ENCODE measurements around the gene ASB18.

Gene ASB18

DNA sequence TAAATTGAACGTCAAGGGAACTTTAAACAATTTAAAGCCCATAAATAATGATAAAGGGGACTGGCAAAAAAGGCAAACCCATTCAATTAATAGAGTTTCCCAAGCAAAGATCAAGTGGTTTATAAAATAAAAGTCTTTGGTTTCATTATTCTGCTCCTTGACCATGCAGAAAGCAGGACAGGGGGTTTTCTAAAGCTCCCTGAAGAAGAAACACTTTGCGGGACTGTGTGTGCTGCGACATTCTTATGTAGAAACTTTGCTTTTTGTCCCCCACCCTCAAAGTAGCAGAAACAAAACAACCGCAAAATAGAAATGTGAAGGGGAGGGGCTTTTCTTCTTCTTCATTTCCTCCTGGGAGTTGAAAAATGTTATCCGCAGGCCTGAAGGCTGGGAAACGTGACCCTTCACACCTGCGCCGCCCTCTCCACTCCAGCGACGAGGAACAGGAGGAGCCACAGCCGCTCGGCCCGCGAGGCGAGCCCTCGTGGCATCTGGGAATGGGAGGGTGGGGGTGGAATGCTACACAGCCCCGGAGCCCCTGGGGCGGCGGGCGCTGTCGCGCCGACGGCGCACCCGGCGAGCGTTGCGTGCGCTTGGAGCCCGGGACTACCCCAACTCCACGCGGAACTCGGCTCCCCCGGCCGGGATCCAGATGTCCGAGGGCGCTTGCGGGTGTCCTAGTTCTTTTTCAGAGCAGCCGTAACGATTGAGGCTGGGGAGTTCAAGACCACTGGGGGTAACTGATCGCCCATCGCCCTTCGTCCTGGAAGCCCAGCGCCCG is 91.8 kb downstream of the ASB18 start:
- no peak for DNase-seq

DNA sequence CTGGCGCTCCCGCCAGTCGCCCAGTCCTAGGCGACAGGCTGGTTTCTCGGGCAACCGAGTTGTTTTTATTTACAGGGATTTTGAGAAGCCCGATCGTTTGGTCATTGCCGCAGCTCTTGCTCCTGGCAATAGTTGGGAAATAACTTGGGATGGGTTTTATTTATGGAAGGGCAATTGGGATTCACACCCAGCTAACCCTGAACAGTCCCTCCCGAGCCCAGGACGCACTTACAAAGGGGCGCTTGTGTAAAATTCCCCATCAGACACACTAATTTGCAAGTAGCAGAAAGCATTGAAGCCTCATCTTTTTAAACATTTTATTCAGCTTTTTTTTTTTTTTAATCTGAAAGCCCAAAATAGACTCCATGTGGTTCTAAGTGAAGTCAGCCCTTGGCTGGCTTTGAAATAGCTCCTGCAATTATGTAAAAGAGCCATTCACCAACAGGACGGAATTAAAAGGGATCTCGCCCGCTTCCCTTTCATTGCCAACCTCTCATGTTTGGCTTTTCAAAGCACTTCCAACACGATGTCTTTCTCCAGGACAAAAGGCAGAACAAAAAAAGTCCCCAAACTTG is 92.4 kb downstream of the ASB18 start:
- DNase-seq, result no peak

DNA sequence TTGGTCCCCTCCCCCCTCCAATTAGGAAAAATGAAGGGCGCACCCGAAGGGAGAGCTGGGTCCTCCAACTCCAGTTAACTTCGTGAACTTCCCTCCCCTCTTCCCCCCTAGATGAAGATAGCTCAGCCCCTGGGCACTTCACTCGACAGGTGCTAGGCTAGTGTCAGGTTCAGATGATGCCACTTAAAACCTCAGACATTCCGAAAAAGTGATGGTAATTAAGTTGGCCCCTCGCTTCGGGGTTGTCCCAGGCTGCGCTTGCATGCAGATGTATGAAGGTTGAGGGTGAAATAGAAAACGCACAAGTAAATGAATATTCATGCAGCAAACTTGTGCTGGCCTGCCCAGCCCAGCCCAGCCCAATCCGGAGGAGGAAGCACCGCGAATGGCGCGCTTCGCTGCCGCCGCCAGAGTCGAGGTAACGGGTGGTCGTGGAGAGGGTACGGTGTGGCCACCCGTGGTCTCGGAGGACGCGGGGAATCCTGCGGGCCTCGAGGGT is 93.0 kb downstream of the ASB18 start:
- no peak for DNase-seq

DNA sequence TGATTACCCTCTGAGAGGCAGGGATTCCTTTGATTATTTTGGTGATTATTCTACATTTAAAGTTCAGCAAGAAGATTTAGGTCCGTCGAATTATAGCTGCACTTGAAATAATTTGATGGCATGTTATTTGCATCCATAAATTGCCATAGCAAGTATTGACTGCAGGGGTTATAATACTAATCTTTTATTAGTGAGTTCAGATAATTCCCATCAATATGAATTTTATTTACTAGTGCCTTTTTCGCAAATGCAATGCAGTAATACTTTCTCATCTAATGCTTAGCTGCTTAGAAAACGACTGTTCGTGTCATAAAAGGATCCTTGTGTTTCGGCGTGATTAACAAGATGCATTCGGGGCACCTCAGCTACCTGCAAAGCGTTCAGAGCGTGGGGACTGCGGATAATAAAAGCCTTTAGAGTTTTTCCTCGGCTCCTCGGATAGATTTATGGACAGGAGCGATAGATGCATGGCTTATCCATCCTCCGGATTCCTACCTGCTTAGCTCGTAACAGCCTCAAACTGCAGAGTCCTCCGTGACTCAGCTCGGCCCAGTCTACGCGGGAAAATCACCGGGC is 93.5 kb downstream of the ASB18 start:
- no peak for DNase-seq

DNA sequence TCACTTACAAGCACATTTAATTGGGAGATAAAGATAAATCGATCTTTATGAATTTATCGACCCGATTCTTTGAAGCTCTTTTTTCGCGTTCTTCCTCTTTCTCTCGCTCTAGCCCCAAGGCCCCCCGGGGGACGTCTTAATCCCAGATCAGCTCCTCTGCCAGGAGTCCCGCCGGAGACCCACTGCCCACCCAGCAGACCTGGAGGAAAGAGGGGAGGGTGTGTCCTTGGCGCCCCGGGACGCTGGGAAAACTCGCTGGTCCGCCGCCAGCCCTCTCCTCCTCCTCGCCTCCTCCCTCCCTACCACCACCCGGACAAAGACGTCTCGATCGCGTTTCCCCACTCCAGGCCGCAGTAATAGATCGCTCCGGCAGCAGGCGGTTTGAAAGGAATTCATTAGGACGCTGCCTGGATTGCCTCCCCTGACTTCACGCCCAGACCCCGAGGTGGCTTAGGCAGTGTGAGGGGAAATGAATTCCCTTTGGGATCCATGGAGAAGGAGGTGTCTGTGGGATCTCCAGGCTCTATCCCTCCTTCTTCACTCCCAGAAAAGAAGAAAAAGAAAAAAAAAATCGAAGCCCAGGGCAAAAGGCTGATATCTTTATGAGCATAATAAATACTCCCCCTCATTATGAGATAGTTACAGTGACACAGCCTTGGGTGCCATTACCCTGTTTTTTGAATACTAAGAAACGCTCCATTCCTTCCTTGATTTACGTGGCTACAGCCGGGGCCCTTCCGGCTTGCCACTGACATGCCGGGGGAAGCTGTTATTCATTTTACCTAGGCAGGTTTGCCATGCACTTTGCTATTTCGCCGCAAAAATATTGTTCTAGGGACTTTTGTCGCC is 94.2 kb downstream of the ASB18 start:
- no peak for DNase-seq

DNA sequence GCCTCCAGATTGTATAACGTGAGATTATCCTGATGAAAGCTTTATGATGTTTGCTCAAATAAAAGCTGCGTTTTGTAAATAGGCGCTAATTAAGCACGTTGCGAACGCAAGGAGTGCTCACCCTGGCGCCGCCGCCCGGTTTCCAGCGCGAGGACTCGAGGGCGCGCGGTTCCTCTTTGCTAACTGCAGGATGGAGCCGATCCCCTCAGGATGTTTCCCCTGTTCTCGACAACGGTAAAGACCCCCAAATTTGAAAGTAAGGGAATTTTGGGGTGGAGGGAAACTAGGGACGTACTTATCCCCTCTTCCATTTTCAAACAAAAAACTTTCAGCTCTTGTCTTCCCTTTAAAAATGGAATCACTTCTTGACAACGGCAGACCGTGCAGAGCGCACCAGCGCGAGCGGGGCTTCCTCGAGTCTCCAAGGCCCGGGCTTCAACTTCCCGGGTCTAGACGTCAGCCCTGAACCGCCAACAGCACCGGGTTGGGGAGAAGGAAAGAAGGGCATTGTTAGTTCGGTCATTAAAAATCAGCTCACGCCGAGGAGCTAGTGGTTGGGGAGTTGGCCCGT is 95.0 kb downstream of the ASB18 start:
- DNase-seq, result no peak

DNA sequence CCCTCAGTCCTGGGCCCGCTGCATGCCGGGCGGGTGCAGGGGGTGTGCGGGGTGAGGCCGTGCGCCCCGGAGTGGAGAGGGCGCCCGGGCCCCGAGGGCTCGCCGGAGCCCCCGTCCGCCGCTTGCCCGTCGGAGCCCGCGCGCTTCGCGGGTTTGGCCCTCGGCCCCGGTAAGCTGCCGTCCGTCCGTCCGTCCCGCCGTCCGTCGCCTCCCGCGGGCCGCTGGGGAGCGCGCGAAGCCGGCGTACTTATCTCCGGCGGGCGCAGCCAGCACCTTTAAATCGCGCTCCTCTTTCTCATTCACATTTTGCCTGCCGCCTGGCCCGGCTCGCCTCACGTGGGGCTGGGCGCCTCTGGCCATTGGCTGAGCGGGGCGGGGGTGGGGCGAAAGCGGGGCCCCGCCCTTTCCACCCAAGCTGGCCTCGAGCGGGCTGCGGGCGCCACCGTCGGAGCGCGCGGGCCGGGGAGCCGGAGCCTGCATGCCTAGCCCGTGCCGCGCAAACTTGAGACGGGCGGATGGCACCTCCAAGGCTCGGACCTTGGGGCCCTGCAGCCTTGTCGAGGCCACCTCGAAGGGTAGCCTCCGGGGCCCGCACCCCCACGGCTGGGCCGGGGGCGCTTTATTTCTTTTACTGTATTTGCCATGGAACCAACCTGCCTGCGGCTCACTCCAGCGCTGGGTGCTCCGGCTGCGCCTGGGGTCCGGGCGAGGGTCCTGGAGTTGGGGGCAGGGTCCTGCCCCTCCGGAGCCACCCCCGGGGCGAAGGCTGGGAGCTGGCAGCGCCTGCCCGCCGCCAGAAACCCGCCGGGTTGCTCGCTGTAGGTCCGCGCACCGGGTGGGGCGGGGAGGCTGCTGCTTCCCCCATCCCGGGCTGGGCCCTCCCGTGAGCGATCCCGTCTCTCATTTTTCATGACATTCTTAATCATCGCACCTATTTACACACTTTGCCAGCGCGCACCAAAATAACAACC is 95.8 kb downstream of the ASB18 start, which contains the start of gene GBX2:
Gene GBX2, minus strand, starts transcription at position 277 of the 971 bp plus-strand sequence. CDS start 415 bp downstream, outside the sequence.
- DNase-seq, result no peak

DNA sequence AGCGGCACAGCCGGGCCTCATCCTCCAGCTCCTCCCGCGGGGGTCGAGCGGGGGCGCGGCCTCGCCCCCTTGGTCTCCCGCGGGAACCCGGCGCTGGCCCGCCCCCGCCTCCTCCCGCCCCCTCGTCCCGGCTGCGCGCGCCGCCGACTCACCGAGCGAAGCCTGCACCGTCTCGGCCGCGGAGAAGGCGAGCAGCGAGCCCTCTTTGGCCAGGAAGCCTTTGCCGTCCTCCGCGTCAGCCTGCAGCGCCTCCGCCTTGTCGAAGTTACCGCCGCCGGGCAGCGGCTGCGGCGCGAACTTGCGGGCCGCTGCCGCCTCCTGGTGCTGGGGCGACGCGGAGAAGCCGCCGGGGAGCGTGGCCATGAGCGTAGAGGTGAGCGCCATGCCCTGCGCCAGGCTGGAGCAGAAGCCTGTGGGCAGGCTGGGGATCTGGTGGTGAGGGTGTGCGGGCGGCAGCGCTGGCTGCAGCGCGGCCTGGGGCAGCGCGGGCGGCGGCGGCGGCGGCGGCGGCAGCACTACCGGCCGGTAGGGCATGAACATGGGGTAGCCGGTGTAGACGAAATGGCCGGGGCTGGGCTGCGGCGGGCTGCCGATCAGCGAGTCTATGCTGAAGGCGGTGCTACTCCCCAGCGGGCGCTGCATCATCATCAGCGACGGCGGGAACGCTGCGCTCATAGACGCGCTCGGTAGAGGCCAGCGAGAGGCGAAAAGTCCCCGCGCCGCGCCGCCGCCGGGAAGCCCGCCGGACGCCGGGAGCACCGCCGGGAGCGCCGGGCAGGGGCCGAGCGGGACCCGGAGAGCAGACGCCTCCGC is 96.7 kb downstream of the ASB18 start:
- no peak for DNase-seq

DNA sequence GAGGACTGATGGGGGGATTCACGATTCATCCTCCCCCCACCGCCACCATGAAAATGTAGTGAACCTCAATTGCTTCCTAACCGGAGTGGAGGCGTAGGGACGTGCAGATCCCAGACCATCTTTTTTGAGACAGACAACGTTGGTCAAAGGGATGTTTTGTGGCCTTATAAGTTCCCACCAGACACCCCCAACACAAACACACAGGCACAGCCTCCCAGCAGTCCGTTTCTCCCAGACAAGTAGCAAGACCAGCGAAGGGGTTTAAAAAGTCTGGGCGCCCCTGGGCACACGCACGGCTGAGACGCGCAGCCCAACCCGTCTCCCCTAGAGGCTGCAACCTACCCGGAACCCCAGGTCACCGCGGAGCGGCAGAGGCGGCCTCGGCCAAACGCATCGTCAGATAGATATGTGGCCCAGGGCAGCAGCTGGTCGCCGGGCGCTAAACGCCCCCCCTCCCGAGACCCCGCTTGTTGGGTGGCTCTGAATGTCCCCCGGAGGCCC is 97.4 kb downstream of the ASB18 start:
- DNase-seq, result no peak

DNA sequence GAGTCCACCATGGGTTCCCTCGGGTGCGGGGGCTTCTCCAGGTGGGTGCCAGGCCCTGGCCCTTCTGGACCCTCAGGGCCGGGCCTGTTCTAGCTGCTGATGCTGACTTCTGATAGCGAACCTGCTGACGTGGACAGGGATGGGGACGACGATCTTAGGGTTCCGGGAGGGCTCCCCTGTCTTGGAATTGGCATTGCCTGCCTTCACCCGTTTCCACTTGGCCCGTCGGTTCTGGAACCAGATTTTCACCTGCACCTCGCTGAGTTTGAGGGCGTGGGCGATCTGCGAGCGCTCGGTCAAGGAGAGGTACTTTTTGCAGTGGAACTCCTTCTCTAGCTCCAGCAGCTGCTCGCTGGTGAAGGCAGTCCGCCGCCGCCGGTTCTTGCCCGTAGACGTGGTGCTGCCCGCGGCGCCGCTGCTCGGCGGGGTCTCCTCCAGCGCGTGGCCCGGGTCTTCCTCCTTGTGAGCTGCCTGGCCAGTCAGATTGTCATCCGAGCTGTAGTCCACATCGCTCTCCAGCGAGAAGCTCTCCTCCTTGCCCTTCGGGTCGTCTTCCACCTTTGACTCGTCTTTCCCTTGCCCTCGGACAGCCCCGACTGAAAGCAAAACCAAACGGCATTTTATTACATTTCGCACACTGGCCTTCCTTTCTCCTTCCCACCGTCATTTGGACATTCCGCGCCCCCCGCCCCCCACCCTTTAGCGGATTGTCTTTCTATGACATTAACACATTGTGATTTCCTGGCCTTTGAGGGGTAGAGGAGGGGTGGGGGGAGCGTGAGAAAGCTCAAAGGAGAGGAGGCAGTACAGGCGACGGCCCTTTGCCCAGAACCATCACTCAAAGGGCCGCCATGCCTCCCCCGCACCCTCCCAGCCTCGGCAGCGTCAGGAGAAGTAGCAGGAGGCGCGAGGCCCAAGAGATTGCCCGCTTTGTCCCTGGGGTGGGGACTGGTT is 98.1 kb downstream of the ASB18 start:
- no peak for DNase-seq

DNA sequence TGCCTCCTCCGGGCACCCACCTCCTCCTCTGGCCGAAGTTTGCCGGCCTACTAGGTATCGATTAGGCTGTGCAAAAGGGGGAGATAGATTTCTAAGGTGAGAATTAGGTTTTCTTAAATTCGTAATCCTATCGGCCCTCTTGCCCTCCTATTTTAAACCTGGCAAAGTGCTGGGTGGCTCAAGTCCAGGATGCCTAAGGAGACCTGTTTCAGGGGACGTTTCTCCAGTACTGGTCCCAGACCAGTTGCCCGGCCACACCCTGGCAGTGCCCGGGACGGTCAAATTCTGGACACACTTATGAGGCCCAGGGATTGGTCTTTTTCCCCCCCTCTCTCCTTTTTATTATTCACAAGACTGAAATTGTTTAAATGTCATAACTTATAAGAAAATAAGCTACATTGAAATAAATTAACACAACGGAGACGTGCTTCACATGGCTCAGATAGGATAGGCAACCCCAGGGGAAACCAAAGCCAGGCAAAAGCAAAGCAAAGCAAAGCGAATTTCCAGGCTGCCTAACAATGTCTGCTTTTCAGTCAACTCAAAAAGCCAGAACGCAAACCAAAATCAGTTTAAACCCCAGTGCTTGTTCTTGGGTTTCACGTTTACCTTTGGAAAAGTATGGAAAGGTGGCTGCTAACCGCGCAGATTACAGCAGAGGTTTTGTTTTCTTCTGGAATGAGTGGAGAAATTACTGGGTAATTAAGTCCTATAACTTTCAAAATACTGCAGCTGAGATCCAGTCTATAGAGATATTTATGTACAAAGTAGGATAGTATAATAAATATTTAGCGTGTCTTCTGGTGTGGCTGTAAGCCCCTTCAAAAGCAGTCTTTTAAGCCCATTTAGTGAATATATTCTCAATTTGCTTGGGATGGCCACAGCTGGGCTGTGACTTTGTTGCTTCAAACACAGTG is 99.0 kb downstream of the ASB18 start:
- DNase-seq, result no peak

DNA sequence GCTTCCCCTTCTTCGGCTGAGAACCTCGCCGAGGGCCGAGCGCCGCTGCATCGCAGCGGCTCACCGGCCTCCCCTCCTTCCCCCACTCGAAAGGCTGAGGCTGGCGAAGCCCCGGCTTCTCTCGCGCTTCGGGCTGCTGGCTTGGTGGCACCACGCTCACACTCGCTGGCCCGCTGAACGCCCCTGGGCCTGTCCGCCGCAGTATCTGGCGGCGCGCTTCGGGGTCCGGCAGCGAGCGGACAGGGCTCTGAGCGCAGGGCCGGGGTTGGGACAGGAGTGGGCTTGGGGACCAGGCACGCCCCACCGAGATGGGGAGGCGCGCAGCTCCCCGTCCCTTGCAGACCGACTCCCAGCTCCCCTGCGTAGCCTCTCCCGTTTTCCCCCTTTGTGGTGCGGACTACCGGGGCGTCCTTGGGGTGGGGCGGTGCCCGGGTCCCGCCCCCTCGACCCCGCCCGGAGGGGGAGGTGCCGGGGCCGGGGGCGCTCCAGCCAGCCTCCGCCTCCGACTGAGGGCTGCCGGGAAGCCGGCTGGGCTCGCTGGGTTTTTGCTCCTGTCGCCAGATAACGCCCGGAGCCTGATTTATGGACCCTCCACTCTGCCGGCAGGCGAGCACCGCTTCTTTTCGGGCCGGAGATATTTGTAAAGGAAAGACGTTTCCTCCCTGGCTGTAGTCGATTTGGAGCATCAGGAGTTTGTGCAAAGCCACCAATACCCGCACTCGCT is 99.8 kb downstream of the ASB18 start:
- DNase-seq, result no peak

DNA sequence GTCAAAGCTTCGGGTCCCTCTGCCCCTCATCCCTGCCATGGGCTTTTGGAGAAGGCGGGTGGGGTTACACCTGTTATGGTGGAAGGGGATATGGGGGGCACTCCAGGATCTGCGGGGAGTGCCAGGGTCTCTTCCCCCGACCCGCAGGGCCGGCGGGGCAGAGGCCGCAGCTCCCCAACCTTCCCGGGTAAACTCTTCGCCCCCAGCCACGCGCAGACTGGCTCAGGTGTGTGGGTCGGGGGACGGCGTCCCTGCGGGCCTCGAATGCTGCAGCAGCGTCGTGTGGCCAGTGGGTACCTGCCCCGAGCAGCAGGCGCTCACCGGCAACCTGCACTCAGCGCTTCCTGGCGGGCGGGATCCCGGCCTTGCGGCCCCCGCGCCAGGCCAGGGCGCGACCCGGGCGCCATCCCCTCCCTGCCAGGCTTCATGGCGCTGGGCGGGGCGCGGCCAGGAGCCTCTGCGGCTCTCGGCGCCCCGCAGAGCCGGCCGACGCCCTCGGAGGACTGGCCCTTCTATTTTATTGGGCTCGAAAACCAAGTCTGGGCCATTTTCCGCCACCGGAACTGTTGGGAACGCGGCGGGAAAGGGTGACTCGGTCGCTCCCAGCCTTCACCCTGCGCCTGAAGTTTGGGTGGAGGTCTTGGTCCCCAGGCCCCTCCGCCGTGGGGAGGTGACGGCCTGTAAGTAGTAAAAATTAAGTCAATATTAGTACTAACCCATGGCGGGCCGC is 100.6 kb downstream of the ASB18 start:
- DNase-seq, result no peak

DNA sequence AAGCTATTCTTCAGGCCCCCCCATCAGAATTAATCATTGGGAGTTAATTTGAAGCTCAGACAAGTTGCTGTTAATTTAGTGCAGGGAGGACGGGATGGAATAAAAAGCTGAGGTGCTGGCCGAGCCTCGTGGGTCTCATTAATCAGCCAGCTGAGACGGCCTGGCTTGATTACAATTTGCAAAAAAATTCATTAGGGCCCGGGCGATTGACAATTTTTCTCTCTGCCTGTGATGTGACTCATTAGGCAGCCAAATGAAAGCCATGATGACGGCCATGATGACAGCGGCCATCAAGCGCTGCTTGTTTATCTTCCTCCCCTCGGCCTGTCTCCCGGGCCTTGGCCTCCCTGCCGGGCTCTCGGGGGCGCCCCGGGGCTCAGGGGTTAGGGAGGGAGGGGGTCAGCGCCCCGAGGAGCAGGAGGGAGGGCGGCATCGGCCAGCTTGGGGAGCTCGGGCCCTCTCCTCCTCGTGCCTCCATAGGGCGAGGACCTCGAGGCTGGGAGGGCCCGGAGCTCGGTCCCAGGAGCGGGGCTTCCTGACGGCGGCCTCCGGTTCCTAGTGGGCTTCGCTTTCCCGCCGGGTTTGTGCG is 101.2 kb downstream of the ASB18 start:
- no peak for DNase-seq

DNA sequence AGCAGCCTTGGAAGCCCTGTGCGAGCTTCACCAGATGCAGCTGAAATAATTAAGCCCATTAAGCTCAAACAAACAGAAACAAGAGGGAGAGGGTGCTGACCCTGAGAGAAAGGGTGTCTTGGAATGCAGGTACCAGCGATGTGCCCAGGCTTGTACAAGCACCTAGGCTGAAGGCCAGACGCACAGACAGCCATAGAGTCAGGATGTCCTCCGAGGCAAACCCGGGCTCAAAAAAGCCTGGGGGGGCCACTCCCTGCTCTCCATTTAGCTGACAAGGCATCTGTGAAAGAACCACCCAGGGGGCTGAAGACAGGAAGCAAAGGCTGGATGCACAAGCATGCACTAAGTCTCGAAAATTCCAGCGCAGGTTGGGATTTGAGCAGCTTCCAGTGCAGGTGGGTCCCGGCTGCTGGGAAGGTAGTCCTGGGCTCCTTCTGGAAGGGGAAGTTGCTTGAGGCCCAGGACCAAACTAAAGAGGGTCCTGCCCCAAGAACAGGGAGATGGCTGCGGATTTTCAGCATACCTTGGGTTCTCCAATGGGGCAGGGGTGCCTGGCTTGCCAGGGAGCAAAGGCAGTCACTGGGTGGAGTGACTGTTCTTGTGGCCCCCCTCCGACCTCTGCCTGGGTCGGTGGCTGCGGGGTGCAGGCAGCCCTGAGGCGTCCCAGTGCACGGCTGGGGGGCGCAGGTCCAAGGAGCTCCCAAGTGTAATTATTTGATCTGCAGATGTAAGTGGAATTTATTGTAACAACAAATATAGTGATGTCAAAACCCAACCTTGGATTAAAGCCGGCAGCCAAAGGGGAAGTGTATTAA is 102.0 kb downstream of the ASB18 start:
- no peak for DNase-seq

All from activated naive CD4-positive, alpha-beta T cell (primary cell).